Right renal pelvis (tissue), 4 donors: ENCODE data around the gene RTN1. TPM values are rescaled to one million over a fixed set of nuclear protein-coding genes. Genes with fewer than 3 reads are reported as not detected.

Experiments used
- DNase-seq, 4 donors: peaks; one replicate each; pipeline ENCODE4 v3.0.0-alpha.2; 2013; ENCODE audit warnings: low read depth in 4 of 4, low spot score in 3 of 4, missing footprints in 1 of 4
- polyA plus RNA-seq, 4 donors: library from polyadenylated mRNA; unstranded; fragments of 120-200 nt; gene quantifications; one replicate each; pipeline ENCODE4 v1.2.1, GENCODE V29; 2013; ENCODE audit not compliant: insufficient read length in 4 of 4

RTN1 gene
- polyA plus RNA-seq, 4 donors = 3.2 to 6.9 (median 3.8) TPM

DNA sequence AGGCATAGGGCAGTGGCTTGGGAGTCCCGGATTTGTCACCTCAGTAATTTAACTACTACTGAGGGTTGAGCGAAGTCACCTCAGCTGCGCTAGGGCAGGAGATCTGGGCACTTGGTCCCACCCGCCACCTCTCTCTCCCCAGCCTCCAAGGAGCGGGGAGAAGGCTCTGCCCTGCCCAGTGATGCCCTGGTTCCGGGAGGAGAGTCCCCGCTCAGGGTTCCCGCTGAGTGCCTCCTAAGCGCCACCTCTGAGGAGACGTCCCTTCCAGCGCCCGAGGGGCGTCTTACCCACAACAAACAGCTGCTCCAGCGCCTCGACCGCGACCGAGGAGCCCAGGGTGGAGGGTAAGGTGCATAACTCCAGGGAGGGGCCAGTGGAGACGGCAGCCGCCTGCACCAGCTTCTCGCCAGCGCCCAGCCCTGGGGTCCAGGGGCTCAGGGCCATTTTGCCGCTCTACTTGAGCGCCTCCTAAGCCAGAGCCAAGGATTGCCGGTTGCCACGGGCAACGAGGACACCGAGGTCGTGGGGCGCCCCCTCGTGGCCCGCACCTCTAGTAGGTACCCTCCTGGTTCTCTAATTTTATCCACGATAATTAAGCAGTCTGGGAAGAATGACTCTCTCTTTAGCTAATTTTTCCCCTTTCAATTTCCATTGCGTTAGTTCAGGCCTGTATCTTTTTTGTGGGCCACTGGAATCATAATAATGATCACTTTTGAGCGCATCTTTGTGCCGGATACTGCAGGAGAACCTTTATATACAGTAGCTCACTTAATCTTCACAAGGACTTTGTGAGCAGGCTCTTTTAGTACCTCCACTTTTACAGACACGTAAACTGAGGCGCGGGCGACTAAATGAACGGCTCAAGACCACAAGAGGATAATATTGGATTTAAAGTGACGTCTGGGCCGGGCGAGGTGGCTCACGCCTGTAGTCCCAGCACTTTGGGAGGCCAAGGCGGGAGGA is 294.0 kb downstream of the RTN1 start, which contains the start of gene CCDC175:
Gene CCDC175, minus strand, starts transcription at position 481 of the 963 bp plus-strand sequence. Its CDS starts 37 bp downstream, at position 444.
- DNase-seq = peak; percentile 79 to 84 (median 80)

DNA sequence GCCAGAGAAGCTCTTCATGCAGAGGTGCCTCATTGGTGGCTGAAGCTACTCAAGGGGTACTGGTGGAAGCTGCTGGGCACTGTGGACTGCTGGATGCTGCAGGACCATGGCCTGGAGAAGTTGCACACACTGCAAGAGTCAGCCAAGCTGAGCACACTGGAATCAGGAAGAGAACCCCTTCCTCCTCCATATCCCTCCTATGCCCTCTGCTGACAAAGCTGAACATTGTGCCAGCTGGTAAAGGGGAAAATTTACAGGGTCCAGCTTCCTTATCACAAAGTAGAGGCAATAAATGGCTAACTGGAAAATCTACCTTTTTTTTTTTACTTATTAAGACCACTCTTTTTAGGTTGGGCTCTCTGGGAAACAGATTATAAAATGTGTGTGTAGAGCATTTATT is 300.5 kb downstream of the RTN1 start:
- DNase-seq = no peak

DNA sequence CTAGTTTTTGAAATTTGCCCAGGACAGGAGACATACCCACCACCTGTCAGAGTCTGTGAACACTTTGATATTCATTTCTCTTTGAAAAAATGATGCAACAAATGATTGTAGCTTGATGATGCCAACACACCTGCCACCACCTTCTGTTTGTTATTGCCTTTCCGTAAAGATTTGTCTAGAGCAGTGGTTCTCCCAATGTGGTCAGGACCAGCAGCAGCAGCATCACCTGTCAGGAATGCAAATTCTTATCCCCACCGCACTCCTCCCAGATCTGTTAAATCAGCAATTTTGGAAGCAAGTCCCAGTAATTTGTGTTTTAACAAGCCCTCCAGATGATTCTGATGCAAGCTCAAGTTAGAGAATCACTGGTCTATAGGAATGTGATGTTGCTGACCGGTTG is 303.9 kb downstream of the RTN1 start:
- no peak for DNase-seq

DNA sequence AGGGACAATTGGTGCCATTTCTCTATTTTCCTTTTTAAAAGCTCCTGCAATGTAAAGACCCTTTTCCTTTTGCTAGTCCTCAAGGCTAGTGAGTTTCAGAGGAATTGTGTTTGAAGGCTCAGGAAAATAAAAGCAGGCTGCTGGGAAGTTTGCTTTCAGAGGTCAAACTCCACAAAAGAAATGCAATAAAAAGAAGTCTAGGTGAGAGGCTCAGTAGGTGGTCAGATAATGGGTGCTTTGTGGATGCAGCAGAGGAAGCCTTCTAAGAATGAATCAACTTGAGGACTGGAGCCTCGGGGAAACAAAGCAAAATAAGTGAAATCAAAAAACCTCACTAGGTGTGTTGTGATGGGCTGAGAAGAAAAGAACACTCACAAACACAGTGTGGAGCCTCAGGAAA is 304.3 kb downstream of the RTN1 start:
- DNase-seq = no peak

GRCh38 chr14:59565087-59565486 is 305.5 kb downstream of the RTN1 start:
- DNase-seq = no peak

GRCh38 chr14:59564366-59564765 is 306.2 kb downstream of the RTN1 start:
- DNase-seq = no peak

DNA sequence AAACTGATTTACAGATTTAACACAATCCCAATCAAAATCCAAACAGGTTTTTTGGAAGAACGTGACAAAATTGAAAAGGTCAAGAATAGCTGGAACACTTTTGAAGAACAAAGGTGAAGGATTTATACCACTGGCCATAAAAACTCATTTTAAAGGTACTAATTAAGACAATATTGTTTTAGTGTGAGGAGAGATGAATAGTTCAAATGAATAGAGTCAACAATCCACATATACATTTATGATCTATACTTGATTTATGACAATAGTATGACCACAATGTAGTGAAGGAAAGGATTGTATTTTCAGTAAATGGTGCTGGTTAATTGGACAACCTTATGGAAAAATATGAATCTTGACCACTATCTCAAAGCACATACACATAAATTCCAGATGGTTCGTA is 323.3 kb downstream of the RTN1 start:
- DNase-seq = no peak

Other genes starting within 250 kb of the RTN1 start
- 1 to 10 TPM; 1.4 to 2.9 (median 1.8) TPM for gene LRRC9, start 49.4 kb upstream of the RTN1 start, polyA plus RNA-seq
- 10 to 100 TPM; 86.7 to 94.6 (median 92.6) TPM for gene PCNX4, start 221.1 kb upstream of the RTN1 start, polyA plus RNA-seq